Activated B cell treated with CpG ODN at 0.5 μM for 24 hours (primary cell): ENCODE results near the gene TBX3. TPM values are rescaled to one million over a fixed set of nuclear protein-coding genes. Genes with fewer than 3 reads are reported as not detected.

Source experiments
- ATAC-seq: fragments of 200-7000 bp; cut with Tn5 transposase; one replicate; pipeline ENCODE4 v1.10.0; 2021; ENCODE audit warnings: low read depth, mild to moderate bottlenecking, moderate library complexity
- CTCF ChIA-PET: fragments of 350-600 bp; sonication (Branson Sonifier 250); formaldehyde crosslinking; loops from one replicate; lab custom pipeline; 2021; ENCODE audit warnings: antibody characterized with exemption; lab: Charles Lee
- POLR2A ChIA-PET: fragments of 350-600 bp; sonication (Branson Sonifier 250); formaldehyde crosslinking; loops from one replicate; lab custom pipeline; 2021; ENCODE audit warnings: antibody characterized with exemption; lab: Charles Lee
- DNase-seq: peaks from one replicate; pipeline ENCODE4 v3.0.0; 2022
- H3K27ac Mint-ChIP-seq: one replicate; pipeline ENCODE4 v1.8.0; 2020; ENCODE audit warnings: mixed read lengths
- H3K27me3 Mint-ChIP-seq: one replicate; pipeline ENCODE4 v1.8.0; 2021; ENCODE audit warnings: mixed read lengths
- H3K36me3 Mint-ChIP-seq: one replicate; pipeline ENCODE4 v1.8.0; 2021; ENCODE audit warnings: low read depth, mixed read lengths
- H3K4me1 Mint-ChIP-seq: one replicate; pipeline ENCODE4 v1.8.0; 2021; ENCODE audit warnings: mixed read lengths
- H3K4me3 Mint-ChIP-seq: one replicate; pipeline ENCODE4 v1.8.0; 2020; ENCODE audit warnings: mild to moderate bottlenecking, mixed read lengths
- H3K9me3 Mint-ChIP-seq: one replicate; pipeline ENCODE4 v1.8.0; 2020; ENCODE audit warnings: mixed read lengths
- intact Hi-C: fragments of 100-400 bp; cut with micrococcal nuclease; formaldehyde crosslinking; loops from one replicate; pipeline ENCODE4 v1.15.1; 2024
- total RNA-seq: library from RNA; stranded (reverse); gene quantifications from 2 replicates; pipeline ENCODE4 v1.2.3, GENCODE V29; 2022
- TF ChIP-seq, protein P1 (sequence below): fragments of 200-600 bp; IDR thresholded peaks from one replicate; pipeline ENCODE4 v1.8.0; 2022; ENCODE audit warnings: antibody characterized with exemption, mild to moderate bottlenecking

Gene TBX3
- total RNA-seq, 1 donor from 2014 or later, result not detected

DNA sequence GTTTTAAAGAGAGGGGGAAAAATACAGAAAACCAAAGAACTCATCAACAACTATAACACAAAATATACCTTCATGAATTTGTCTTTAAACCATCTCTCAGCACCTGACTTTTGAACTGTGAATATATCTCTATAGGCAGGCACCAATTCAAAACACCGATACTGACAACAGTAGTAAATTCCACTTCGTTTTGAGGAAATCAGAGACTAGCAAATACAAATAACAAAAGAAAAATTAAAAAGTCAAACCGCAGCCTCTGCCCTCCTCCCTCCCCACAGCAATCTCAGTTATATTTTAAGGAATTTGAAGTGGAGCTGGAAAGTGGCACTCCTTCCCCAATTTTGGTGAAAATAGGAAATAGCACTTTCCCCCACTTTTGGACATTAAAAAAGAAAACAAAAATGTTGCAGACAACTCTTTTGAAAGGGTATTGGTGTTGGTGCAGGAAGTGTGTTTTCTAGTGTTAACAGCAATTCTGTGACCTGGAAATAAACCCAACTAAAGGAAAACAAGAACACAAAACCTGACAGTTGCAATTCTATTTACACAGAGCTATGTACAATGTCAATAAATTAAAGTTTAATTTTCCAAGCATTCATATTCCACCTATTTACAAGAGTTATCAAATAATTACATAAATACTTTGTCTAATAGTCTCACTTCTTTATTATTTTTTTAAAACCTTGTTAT lies 13.5 kb downstream of the TBX3 start:
- Mint-ChIP-seq H3K4me3 (no peak overlapping the region), H3K27ac (no peak overlapping the region), H3K9me3 (no peaks in the 10 kb centered on the region), H3K36me3 (no peaks in the 10 kb centered on the region), H3K27me3 (peaks cover 62% of the 10 kb centered on the region), H3K4me1 (no peaks in the 10 kb centered on the region)
- ATAC-seq (no peak), DNase-seq (no peak)
- ChIA-PET POLR2A (no interaction called here), CTCF (interaction anchor here (0.7 kb wide), 1 partner anchor 66 kb away, joined by 4 read pairs; no protein-coding TSS in a partner anchor)
- TF ChIP-seq, protein P1, sequence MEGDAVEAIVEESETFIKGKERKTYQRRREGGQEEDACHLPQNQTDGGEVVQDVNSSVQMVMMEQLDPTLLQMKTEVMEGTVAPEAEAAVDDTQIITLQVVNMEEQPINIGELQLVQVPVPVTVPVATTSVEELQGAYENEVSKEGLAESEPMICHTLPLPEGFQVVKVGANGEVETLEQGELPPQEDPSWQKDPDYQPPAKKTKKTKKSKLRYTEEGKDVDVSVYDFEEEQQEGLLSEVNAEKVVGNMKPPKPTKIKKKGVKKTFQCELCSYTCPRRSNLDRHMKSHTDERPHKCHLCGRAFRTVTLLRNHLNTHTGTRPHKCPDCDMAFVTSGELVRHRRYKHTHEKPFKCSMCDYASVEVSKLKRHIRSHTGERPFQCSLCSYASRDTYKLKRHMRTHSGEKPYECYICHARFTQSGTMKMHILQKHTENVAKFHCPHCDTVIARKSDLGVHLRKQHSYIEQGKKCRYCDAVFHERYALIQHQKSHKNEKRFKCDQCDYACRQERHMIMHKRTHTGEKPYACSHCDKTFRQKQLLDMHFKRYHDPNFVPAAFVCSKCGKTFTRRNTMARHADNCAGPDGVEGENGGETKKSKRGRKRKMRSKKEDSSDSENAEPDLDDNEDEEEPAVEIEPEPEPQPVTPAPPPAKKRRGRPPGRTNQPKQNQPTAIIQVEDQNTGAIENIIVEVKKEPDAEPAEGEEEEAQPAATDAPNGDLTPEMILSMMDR, result no peak
- intact Hi-C loops, result loop anchor here (2.0 kb wide), 1 partner anchor 14 kb away; the partner anchor contains the start of gene TBX3

DNA sequence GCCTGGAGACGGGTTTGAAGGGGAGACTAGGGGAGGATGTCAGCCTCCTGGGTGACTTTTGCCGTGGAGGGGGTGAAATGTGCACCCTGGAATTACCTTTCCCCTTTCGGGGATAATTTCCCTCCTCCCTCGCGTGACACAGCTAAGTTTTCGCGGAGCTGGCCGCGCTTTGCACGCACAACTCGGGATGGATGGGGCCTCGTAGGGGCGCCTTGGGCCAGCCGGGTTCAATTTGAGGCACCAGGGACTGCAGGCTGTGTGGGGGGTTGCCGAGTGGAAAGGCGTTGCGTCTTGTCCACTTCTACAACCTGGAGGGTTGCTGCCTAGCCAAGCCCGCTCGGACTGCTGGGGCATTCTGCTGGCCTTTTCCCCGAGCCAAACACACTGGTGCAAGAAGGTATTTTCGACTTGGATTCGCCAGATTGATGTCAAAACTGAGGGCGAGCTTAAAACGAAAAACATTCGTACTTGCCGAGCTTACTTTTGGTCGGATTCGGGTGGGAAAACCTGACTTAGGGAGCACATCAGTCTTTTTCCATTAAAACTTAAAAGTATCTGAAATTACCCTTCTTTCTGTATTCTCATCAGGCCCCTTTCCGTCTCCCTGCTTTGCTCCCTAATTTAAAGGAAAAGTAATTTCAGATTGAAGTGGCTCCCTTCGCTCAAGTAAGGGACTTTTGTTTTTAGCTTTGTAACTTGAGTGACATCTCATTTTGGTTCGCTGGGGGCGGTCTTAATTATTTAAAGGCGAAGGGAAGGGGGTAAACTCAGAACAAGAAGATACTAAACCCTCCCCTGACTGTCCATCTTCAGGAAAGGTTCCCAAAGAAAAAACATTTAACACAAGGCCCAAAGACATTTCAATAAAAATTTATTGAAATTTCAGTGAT lies 14.3 kb downstream of the TBX3 start:
- Mint-ChIP-seq H3K4me1 (no peaks in the 10 kb centered on the region), H3K27ac (no peak overlapping the region), H3K9me3 (no peaks in the 10 kb centered on the region), H3K4me3 (no peak overlapping the region), H3K36me3 (no peaks in the 10 kb centered on the region), H3K27me3 (peaks cover 62% of the 10 kb centered on the region)
- TF ChIP-seq, protein P1, result no peak
- ATAC-seq (no peak), DNase-seq (no peak)
- ChIA-PET POLR2A (no interaction called here), CTCF (no interaction called here)
- intact Hi-C loops, result loop anchor here (2.0 to 10.0 kb wide), 2 partner anchors 15 to 965 kb away; partner anchors contain the start of gene TBX3

DNA sequence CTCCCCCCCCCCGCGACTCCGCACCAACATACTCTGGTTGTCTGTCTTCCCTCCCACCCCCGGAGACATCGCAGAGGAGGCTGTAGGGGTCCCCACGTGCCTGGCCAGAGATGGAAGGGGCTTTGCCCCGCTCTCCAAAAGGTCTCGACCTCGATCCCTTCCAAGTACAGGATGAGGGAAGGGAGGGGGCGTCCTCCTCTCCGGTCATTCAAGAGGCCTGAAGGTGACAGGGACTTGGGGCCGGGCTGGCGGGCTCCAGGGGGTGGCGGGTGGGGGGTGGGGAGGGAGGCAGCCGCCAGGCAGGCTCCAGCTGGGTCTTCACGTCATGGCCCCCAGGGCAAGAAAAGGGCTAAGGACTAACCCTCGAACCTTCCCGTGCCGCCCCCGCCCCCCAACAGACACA lies 15.1 kb downstream of the TBX3 start:
- intact Hi-C loops, result loop anchor here (10.0 kb wide), 1 partner anchor 966 kb away; no protein-coding TSS in a partner anchor
- Mint-ChIP-seq H3K9me3 (no peaks in the 10 kb centered on the region), H3K27ac (no peak overlapping the region), H3K27me3 (peaks cover 66% of the 10 kb centered on the region), H3K4me1 (no peaks in the 10 kb centered on the region), H3K4me3 (no peak overlapping the region), H3K36me3 (no peaks in the 10 kb centered on the region)
- ChIA-PET CTCF (no interaction called here), POLR2A (no interaction called here)
- TF ChIP-seq, protein P1, result no peak
- no peak for DNase-seq
- ATAC-seq, result no peak

DNA sequence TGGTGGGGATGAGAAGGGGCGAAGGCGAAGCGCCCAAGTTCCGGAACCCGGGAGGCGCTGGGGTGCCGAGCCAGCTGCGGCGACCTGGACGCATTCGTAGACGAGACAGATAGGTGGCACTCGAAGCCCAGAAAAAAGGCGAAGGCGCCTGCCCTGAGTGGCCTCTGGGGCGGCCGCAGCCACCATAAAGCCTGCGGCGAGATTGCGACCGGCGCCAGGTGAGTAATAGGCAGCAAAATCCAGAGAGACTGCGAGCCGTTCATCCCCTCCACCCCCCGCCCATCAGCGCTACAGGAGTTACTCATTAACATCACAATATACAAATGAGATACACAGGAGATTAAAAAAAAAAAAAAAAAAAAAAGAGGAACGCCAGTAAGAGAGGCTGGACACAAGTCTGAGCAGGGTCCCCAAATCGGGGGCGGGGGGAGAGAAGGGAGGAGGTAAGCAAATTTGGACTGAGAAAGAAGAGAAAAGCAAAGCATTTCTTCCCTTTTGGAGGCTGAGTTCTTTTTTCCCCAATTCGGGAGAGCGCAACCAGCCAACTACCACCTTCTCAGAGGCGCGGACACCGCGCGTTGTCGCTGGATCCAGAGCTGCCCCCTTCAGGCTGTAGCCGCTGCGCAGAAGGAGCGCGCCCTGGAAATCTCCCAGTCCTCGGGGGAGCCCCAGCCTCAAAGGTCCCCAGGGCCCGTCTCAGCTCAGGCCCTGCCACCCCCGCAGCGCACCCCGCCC lies 15.7 kb downstream of the TBX3 start:
- intact Hi-C loops, result loop anchor here (10.0 kb wide), 1 partner anchor 966 kb away; no protein-coding TSS in a partner anchor
- Mint-ChIP-seq H3K4me3 (no peak overlapping the region), H3K9me3 (no peaks in the 10 kb centered on the region), H3K36me3 (no peaks in the 10 kb centered on the region), H3K27ac (no peak overlapping the region), H3K27me3 (peaks cover 67% of the 10 kb centered on the region), H3K4me1 (no peaks in the 10 kb centered on the region)
- ATAC-seq (no peak), DNase-seq (no peak)
- POLR2A ChIA-PET, result no interaction called here
- TF ChIP-seq, protein P1, result no peak
- CTCF ChIA-PET, result no interaction called here
